GM12892 (cell line): Measurements from ENCODE around the gene RNU2-1.

ENCODE experiments used
- DNase-seq: peaks from one replicate; pipeline ENCODE4 v3.0.0; 2011; ENCODE audit not compliant: insufficient read length
- FAIRE-seq: peaks from 2 replicates; lab custom pipeline; 2011; peaks lifted over from hg19 to GRCh38; lab: Jason Lieb, UNC
- POLR2A ChIP-seq: IDR thresholded peaks from 2 replicates; pipeline ENCODE4 v1.6.1; 2011; ENCODE audit warnings: low read depth, low read length, control low read depth
- POLR2AphosphoS5 ChIP-seq: IDR thresholded peaks from 2 replicates; pipeline ENCODE4 v1.6.1; 2011; ENCODE audit warnings: low read depth, low read length, control low read depth
- TAF1 ChIP-seq: IDR thresholded peaks from 2 replicates; pipeline ENCODE4 v1.6.1; 2011; ENCODE audit warnings: low read depth, mild to moderate bottlenecking, control low read depth, low read length, borderline replicate concordance

RNU2-1 gene

DNA sequence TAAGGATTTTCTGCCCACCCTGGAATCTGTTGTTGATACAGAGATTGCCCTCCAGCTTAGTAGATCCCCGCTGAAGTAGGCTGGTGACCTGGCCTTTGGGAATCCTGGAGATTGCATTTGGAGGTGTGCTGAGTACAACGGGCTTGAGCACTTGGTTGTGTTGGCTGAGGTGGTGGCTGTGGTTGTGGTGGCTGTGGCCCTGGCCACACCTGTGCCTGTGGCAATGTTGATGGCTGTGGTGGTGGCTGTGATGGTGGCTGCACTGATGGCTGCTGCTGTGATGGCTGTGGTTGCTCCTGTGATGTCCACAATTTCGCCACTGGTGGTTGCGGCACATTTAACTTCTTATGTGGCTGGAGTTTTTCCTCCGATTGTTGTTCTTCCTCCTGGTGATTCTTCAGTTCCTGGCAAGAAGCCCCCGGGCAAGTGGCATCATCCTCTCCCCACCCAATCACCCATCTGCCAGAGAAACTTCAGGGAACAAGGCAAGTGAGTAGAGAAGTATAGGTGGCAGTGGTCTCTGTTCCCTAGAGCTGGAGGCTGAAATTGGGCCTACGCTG is 9.6 kb downstream of the RNU2-1 start:
- DNase-seq (no peak), FAIRE-seq (no peak)
- TF ChIP-seq POLR2AphosphoS5 (no peak), TAF1 (no peak), POLR2A (no peak)

DNA sequence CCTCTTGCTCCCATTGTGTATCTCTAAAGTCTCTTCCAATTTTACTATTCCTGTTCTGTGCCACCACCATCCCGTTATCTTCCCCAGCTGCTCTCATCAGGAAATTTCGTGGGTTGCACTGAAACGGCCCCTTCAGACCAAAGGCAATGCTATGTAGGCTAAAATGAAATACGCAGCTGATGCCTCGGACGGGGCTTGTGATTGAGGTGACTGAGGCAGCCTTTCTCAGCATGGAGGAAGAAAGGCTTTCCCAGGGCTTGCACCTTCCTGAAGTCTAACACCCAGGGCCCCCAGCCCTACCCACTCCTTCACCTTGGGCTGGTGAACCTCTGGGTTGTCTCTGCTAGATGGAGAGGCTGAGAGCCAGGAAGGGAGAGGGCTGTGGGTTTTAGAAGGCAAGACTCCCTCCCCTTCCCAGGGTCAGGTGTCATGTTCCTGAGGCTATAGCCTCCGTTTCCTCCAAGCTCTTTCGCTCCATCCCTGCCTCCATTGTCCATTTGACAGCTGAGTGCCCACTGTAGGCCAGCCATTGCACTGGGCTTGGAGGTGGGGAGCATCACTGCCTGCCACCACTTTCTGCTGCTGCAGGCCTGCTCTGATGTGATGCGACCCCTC is 13.2 kb downstream of the RNU2-1 start:
- FAIRE-seq (no peak), DNase-seq (no peak)
- TF ChIP-seq POLR2A (no peak), TAF1 (no peak), POLR2AphosphoS5 (no peak)

DNA sequence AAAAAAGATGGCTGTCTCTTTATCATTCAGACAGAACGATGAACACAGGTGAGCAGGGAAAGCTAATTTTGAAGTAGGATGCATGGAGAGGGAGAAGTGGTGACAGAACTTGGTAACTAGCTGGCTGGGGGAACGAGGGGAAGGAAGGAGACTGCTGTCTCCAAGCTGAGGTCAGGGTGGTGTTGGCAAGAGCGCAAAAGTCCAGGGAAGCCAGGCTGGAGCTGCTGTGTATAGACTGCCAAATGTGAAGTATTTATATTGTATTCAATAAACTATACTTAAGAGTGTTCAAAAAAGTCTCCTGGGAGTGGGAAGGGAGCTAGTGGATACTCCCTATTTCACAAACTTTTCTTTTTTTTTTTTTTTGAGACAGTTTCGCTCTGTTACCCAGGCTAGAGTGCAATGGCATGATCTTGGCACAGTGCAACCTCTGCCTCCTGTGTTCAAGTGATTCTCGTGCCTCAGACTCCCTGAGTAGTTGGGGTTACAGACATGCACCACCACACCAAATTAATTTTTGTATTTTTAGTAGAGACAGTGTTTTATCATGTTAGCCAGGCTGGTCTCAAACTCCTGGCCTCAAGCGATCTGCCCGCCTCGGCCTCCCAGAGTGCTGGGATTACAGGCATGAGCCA is 13.9 kb downstream of the RNU2-1 start:
- no peak for FAIRE-seq
- TF ChIP-seq TAF1 (no peak), POLR2A (no peak), POLR2AphosphoS5 (no peak)
- no peak for DNase-seq

DNA sequence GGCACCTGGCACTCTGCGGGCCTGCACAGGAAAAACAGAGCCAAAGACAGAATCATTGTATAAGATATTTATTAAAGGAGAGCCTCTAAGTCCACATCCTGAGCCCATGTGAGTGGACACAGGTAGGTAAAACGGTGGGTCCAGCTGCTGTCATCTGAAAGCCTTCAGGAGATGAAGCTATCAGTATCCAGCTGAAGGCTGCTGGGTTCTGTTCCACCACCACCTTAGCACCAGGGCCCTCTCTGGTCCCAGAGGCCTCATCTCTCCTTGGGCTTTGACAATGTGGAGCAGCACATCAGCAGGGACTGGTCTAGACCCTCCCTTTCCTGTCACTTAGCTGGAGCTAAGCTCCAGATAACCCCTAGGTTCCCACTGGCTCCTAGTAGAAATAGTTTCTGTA is 14.8 kb downstream of the RNU2-1 start:
- TF ChIP-seq POLR2AphosphoS5 (no peak), POLR2A (no peak), TAF1 (no peak)
- DNase-seq (no peak), FAIRE-seq (no peak)

DNA sequence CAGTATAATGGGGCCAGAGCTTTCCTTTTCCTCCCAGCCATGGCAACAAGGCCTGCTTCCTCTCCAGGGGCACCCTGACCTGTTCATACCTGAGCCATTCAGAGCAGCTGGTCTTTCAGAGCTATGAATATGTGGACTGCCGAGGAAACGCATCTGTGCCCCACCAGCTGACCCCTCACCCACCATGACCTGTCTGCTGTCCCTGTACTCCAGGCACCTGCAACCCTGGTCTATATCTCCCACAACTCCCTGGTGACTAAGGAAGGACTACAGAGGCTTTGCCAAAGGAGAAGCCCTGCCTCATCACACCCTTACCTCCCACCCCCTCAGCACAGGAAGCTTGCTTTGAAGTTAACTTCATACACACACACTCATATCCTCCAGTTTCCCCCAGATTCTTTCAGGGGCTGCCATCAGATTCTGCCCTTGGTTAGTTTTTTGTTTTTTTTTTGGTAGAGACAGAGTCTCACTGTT is 16.1 kb downstream of the RNU2-1 start:
- DNase-seq = no peak

DNA sequence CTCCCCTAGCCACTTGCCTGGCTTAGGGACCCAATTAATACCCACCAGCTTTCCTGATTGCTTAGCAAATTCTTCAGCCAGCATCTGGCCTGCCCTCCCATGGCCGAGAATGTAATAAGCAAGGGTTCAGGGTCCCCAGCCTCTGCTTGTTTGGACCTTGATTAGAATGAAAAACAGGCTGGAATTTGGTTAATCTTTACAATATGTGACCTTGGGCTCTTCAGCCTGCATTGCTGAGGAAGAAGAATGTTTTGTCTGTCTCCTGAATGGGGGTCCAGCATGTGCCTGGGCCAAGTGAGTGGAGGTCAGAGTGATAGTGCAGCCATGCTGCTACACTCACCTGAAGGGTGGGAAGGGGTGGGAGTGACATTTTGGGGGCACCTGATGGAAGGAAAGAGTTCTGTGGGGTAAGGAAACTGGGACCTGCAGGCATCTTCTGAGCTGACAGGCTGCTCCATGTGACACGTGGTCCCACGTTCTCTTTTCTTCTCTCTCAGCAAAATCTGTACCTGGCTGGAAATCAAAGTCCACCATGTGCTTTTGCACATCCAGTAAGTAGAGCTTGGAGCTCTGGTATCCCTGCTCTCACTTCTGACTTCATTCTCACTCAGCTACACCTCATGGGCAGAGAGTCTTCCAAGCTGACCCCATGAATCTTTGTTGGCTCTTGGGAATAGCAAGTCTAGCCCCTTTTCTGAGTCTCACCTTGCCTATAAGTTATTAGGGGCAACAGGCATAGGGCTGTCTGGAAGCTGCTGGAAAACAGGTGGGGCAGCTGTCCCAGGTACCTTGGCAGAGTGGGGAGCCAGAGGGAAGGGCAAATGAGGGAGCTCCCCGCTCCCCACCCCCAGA is 16.8 kb downstream of the RNU2-1 start:
- no peak for DNase-seq
- no peak for FAIRE-seq
- TF ChIP-seq POLR2A (no peak), POLR2AphosphoS5 (no peak), TAF1 (no peak)

More for the DNA sequence above, 16.1 kb downstream of the RNU2-1 start:
- TF ChIP-seq POLR2AphosphoS5 (no peak), TAF1 (no peak), POLR2A (no peak)
- no peak for FAIRE-seq

DNA sequence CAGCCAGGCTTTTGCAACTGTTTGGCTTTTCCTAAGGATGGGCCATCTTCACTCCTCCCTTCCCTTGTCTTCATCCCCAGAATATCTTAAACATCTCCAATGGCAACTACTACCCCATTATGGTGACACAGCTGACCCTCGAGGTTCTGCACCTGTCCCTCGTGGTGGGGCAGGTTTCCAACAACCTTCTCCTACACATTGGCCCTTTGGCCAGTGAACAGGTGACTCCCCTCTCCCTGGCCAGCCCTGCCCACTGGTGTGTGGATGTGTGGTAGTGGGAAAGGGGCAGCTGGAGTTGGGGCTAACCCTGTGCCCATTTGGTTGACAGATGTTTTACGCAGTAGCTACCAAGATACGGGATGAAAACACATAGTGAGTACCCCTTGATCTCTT is 17.4 kb downstream of the RNU2-1 start:
- DNase-seq = no peak
- FAIRE-seq = no peak
- no peak for TF ChIP-seq TAF1

DNA sequence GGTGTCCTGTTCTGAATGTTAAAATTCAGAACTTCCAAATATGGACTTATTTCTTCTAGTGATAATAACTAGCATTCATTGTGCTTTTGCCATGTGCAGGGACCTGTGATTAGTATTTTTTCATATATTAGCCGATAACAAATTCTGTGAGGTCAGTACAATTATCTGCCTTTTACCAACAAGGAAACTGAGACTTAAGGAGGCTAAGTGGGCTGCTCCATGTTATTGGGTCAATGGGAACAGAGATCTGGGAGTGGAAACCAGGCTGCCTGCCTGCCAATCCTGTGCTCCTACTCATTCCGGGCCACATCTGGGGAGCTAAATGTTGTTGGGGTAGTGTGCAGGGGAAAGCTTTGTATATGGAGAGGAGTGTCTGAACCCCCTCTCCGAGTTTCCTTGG is 18.4 kb downstream of the RNU2-1 start:
- FAIRE-seq (no peak), DNase-seq (no peak)
- TF ChIP-seq TAF1 (no peak), POLR2A (no peak), POLR2AphosphoS5 (no peak)

DNA sequence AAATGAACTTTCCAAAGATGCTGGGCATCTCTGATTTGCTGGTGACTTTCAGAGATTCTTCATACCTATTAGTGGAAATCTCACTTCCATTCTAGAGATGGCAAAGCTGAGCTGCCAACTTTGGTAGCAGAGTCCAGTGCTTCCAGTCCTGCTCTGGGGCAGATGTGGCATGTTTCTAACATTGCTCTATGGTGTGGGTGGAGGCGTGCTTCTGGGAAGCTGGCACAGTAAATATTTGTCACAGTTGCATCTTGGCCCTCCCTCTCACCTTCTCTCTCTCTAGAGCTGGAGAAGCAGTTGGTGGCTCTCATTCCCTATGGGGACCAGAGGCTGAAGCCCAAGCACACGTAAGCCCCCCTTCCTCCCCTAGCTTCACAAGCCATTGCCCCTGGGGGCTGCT is 20.2 kb downstream of the RNU2-1 start:
- TF ChIP-seq POLR2AphosphoS5 (no peak), POLR2A (no peak), TAF1 (no peak)
- DNase-seq (no peak), FAIRE-seq (no peak)

DNA sequence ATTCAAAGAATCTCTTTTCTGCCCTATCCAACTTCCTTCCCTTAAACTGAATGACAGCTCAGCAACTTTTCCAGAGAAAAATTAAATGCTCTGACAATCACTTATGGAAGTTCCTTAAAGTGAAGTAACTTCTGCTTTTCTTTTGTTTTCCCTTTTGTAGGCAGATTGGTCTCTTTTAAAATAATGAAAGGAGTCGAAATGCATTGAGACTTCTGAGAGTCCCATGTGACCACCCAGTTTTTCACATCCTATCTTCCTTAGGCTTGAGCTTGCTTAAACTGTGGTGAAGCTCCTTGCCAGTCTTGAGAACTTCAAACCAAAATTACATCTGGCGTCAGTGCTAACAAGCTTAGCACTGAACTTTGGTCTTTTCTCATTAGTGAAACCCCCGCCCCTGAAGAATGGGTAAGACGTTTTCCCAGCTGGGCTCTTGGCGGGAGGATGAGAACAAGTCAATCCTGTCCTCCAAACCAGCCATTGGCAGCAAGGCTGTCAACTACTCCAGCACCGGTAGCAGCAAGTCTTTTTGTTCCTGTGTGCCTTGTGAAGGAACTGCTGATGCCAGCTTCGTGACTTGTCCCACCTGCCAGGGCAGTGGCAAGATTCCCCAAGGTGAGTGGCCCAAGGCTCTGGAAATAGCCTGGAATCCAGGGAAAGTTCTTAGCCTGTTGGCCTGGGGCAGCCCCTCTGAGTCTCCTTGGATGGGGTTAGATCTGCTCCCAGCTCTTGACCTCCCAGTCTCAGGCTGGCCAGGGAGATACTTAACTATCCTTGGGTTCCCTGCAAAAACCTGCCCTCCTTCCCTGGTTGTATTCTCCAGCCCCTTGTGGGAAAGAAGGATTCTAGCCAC is 20.9 kb downstream of the RNU2-1 start:
- TF ChIP-seq TAF1 = no peak
- FAIRE-seq (peak; percentile 66), DNase-seq (no peak)

DNA sequence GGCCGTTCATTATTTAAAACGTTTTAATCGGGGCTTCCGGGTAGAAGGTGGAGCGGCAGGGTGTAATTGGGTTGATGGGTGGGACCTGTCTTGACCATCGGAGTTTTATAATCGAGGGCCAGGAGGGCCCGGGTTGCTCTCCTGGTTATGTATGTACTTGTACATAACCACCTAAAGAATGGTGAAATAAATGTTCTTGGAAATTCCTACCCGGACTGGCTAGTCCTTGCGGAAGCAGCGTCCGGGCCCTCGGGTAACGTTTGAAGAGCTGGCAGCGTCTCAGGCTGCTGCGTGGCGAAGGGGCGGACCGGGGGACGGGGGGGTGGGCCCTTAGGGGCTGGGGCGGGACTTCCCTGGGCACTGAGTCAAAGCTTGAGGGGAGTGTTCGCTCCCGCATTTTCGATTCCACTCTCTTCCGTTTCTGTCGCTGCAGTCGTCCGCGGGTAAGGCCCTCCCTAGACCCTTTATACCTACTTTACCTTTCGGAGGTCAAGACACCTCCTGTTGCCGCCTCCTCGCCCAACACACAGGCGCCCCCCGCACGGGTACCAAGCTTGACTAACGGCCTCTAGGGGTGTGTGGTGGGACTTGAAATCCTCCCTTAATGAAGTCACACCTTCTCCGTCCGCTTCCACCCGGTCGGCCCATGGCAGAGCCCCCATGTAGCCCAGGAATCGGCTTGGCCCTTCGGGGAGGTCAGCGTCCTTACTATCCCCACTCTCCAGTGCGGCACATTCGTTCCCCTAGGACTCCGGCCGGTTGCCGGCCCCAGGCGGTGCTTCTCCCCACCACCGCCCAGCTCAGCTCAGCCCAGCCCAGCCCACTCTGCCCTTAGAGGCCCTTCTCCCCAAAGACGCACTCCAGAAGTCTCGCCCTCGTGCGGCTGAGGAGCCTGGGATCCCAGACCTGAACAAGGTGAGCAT is 22.0 kb downstream of the RNU2-1 start, which contains the start of gene TMEM106A:
Gene TMEM106A (plus strand): TSS at position 396 of the 923 bp plus-strand sequence. CDS start 1,167 bp downstream, outside the sequence.
- TF ChIP-seq POLR2AphosphoS5 = peak; percentile 72
- peak; percentile 77; the same call in 1 of the 2 replicates for TF ChIP-seq TAF1
- peak; percentile 73 for TF ChIP-seq POLR2A
- FAIRE-seq (peak; percentile 67), DNase-seq (peak; percentile 85)
